Left renal cortex interstitium (tissue), 4 donors: ENCODE results near the gene RFNG. TPM values are rescaled to one million over a fixed set of nuclear protein-coding genes. Genes with fewer than 3 reads are reported as not detected.

Experiments
- DNase-seq, 4 donors: peaks; one replicate each; pipeline ENCODE4 v3.0.0-alpha.2; 2013; ENCODE audit warnings: low read depth in 4 of 4, low spot score in 2 of 4, missing footprints in 1 of 4
- polyA plus RNA-seq, 4 donors: library from polyadenylated mRNA; unstranded; fragments of 120-200 nt; gene quantifications; one replicate each; pipeline ENCODE4 v1.2.1, GENCODE V29; 2013; ENCODE audit not compliant: insufficient read length in 4 of 4

Gene RFNG
- polyA plus RNA-seq, 4 donors: 38.2 to 67.5 (median 52.2) TPM

- no peak for DNase-seq
These were observed 7.8 kb upstream of the RFNG start for GRCh38 chr17:82059272-82060000.

GRCh38 chr17:82058855-82059249 lies 7.2 kb upstream of the RFNG start:
- no peak for DNase-seq

- no peak for DNase-seq
These were observed 6.7 kb upstream of the RFNG start for GRCh38 chr17:82058230-82058854.

GRCh38 chr17:82056729-82057621 lies 5.4 kb upstream of the RFNG start:
- DNase-seq: no peak

GRCh38 chr17:82055965-82056728 lies 4.5 kb upstream of the RFNG start:
- no peak for DNase-seq

GRCh38 chr17:82055023-82055964 lies 3.7 kb upstream of the RFNG start:
- DNase-seq: no peak

GRCh38 chr17:82054351-82055022 lies 2.9 kb upstream of the RFNG start:
- DNase-seq: no peak

GRCh38 chr17:82053556-82054263 lies 2.1 kb upstream of the RFNG start:
- DNase-seq: no peak

- DNase-seq: no peak
These were observed 1.5 kb upstream of the RFNG start for GRCh38 chr17:82053130-82053529.

GRCh38 chr17:82052638-82053059 lies 1.0 kb upstream of the RFNG start:
- no peak for DNase-seq

- DNase-seq: no peak
These were observed 610 bp downstream of the RFNG start for GRCh38 chr17:82050761-82051641.

- no peak for DNase-seq
These were observed 1.4 kb downstream of the RFNG start for GRCh38 chr17:82050152-82050760.

- DNase-seq: no peak
These were observed 2.1 kb downstream of the RFNG start for GRCh38 chr17:82049521-82049971.

- DNase-seq: no peak
These were observed 2.5 kb downstream of the RFNG start for GRCh38 chr17:82049106-82049505.

- DNase-seq: no peak
These were observed 3.0 kb downstream of the RFNG start for GRCh38 chr17:82048571-82048971.

GRCh38 chr17:82047914-82048570 lies 3.6 kb downstream of the RFNG start:
- no peak for DNase-seq
